A673 (cell line): ENCODE results near the gene MICU1. TPM values are rescaled to one million over a fixed set of nuclear protein-coding genes. Genes with fewer than 3 reads are reported as not detected.

Experiments used
- BruUV-seq: library from RNA; stranded (reverse); fragments of 400-500 nt; replicated peaks from 2 replicates; lab custom pipeline; 2021; lab: Mats Ljungman, UMichigan
- CTCF ChIA-PET: fragments of 300-600 bp; sonication (Branson Sonifier 250); formaldehyde crosslinking; loops from one replicate; lab custom pipeline; 2022; ENCODE audit warnings: antibody characterized with exemption; lab: Charles Lee
- POLR2A ChIA-PET: fragments of 300-600 bp; sonication (Branson Sonifier 250); formaldehyde crosslinking; loops from one replicate; lab custom pipeline; 2022; ENCODE audit warnings: antibody characterized with exemption; ENCODE audit not compliant: low non-redundant PET; lab: Charles Lee
- DNase-seq: peaks from one replicate; pipeline ENCODE4 v3.0.0-alpha.2; 2015; ENCODE audit warnings: low spot score
- H3K27ac ChIP-seq: fragments of 200-600 bp; sonication (generic); 2 replicates; pipeline ENCODE4 v1.5.1; 2016; ENCODE audit warnings: mixed run types, low read depth, mild to moderate bottlenecking, mixed read lengths, antibody characterized with exemption, low read length; ENCODE audit not compliant: poor library complexity, severe bottlenecking
- H3K27me3 ChIP-seq: fragments of 200-600 bp; sonication (generic); replicated peaks from 2 replicates; pipeline ENCODE4 v1.6.1; 2017; ENCODE audit warnings: mixed run types, low read depth, mild to moderate bottlenecking, mixed read lengths, antibody characterized with exemption, low read length; ENCODE audit not compliant: insufficient read depth, poor library complexity
- H3K36me3 ChIP-seq: fragments of 200-600 bp; sonication (generic); 2 replicates; pipeline ENCODE4 v1.6.1; 2016; ENCODE audit warnings: mixed run types, mild to moderate bottlenecking, mixed read lengths, antibody characterized with exemption, low read length; ENCODE audit not compliant: insufficient read depth, poor library complexity, severe bottlenecking
- H3K4me1 ChIP-seq: fragments of 200-600 bp; sonication (generic); 2 replicates; pipeline ENCODE4 v1.6.1; 2017; ENCODE audit warnings: mixed run types, mild to moderate bottlenecking, mixed read lengths, antibody characterized with exemption, low read length; ENCODE audit not compliant: insufficient read depth, poor library complexity, severe bottlenecking
- H3K4me3 ChIP-seq: fragments of 200-600 bp; sonication (generic); 2 replicates; pipeline ENCODE4 v1.5.1; 2016; ENCODE audit warnings: low read depth, mixed run types, mild to moderate bottlenecking, mixed read lengths, low read length; ENCODE audit not compliant: poor library complexity, severe bottlenecking
- H3K9me3 ChIP-seq: fragments of 200-600 bp; sonication (generic); 2 replicates; pipeline ENCODE4 v1.6.1; 2016; ENCODE audit warnings: mixed run types, low read depth, mild to moderate bottlenecking, mixed read lengths, antibody characterized with exemption, low read length; ENCODE audit not compliant: poor library complexity, severe bottlenecking
- EZH2 ChIP-seq: fragments of 200-600 bp; sonication (generic); IDR thresholded peaks from 2 replicates; pipeline ENCODE4 v1.6.1; 2017; ENCODE audit warnings: borderline replicate concordance, low read depth, mild to moderate bottlenecking, mixed read lengths, antibody characterized with exemption, low read length; ENCODE audit not compliant: poor library complexity, severe bottlenecking
- intact Hi-C: fragments of 100-400 bp; cut with micrococcal nuclease; formaldehyde crosslinking; loops from one replicate; pipeline ENCODE4 v1.10.0; 2022; ENCODE audit not compliant: unreplicated experiment
- total RNA-seq: library from RNA; stranded (reverse); gene quantifications from 2 replicates; pipeline ENCODE4 v1.2.3, GENCODE V29; 2021
- TF ChIP-seq, protein P1 (sequence below): fragments of 300-800, 200-600 bp; sonication (generic); conservative IDR thresholded peaks from 2 replicates; pipeline ENCODE4 v1.5.1; 2017; ENCODE audit warnings: low read depth, mild to moderate bottlenecking, antibody characterized with exemption, low read length, moderate library complexity, mixed read lengths

Gene MICU1
- total RNA-seq, 1 experiment from 2014 or later = 37.7 TPM

DNA sequence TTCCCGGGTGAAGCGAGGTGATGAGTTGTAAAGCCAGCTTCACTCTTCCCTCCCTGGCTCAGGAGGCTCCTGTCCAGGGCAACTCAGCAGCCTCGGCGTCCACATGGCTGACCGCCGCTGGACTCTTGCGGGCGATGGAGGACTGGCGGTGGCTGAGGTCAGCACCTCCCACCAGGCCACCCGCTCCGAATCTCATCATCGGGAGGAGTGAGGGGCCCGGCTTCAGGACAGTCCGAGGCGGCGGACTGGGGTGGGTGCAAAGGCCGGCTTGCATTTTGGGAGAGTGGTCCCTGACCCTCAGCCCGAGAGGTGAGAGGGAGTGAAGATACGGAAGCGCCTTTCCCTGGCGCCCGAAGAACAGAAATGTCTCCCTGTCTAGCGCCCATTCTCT, 271.9 kb downstream of the MICU1 start:
- H3K4me1 ChIP-seq = peaks cover 8% of the 10 kb centered on the region
- H3K4me3 ChIP-seq = peak overlapping the region; percentile 72
- no peak for TF ChIP-seq EZH2
- TF ChIP-seq, protein P1, sequence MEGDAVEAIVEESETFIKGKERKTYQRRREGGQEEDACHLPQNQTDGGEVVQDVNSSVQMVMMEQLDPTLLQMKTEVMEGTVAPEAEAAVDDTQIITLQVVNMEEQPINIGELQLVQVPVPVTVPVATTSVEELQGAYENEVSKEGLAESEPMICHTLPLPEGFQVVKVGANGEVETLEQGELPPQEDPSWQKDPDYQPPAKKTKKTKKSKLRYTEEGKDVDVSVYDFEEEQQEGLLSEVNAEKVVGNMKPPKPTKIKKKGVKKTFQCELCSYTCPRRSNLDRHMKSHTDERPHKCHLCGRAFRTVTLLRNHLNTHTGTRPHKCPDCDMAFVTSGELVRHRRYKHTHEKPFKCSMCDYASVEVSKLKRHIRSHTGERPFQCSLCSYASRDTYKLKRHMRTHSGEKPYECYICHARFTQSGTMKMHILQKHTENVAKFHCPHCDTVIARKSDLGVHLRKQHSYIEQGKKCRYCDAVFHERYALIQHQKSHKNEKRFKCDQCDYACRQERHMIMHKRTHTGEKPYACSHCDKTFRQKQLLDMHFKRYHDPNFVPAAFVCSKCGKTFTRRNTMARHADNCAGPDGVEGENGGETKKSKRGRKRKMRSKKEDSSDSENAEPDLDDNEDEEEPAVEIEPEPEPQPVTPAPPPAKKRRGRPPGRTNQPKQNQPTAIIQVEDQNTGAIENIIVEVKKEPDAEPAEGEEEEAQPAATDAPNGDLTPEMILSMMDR = no peak
- no peaks in the 10 kb centered on the region for H3K36me3 ChIP-seq
- no peak for DNase-seq
- peak overlapping the region; percentile 97 for H3K27ac ChIP-seq
- intact Hi-C loops = no loop called here
- TSS peak; percentile 54 for BruUV-seq
- ChIA-PET CTCF (no interaction called here), POLR2A (interaction anchor here (0.6 kb wide), 1 partner anchor 1094 kb away, joined by 4 read pairs; no protein-coding TSS in a partner anchor)
- no peaks in the 10 kb centered on the region for H3K9me3 ChIP-seq
- no peaks in the 10 kb centered on the region for H3K27me3 ChIP-seq

DNA sequence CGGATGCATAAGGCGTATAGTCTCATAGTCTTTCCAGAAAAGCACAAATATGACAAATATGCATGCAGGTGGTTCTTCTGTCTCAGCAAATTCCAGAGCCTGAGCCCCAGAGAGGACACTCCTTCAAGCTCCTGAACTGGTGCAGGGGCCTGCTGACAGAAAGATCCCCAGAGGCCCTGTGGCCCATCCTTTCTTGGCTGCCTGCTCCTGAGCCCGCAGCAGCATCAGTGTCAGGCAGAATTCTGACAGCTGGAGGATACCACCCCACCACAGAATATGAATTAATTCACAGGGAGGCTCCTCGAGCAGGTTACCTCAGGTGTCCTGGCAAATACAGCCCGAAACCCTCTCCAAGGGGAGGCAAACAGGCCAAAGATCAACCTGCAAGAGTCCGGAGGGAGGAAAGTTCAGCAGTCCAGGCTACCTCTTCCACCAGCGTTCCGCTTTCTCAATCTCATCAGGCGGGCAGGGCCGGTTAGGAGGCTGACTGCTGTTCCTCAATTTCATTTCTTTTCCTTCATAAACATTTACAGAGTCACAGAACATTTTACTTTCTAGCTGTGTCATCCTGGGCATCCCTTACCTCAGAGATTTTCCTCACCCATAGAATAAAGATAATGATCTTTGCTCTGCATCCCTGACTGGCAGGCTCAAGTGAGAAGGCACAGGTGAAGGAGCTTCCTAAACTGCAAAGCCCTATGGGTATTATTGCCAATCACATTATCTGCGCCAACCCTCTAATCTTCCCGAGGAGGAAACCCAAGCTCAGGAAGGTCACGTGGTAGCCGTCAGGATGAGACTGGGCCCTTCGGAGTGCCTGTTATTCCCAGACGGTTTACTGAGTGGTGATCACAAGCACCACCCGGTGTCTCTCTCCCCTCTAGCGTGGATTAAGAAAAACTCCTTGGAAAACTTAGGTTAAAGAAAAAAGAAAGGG, 272.6 kb downstream of the MICU1 start:
- H3K27ac ChIP-seq = peak overlapping the region; percentile 97

DNA sequence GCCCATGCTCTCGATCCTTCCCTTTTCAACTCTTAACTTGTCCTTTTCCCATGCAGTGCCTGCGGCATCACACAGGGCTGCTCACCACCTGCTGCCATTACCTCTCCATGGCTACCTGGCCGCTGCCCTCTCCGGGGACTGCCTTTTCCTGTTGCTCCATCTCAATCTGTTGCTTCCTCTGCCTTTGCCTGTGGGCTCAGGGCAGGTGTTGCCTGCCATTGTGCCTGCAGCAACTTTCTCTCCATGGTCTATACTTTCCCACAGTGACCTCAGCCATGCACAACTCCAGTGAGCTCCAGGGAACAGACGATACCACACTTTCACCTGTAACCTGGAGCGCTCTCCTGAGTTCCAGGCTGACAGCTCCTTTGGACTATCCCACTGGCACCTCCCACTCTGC, 274.4 kb downstream of the MICU1 start:
- intact Hi-C loops = no loop called here
- no peaks in the 10 kb centered on the region for H3K9me3 ChIP-seq
- peaks cover 8% of the 10 kb centered on the region for H3K4me1 ChIP-seq
- ChIA-PET POLR2A (no interaction called here), CTCF (no interaction called here)
- H3K27ac ChIP-seq = no peak overlapping the region
- no peak overlapping the region for H3K4me3 ChIP-seq
- TF ChIP-seq EZH2 = no peak
- TF ChIP-seq, protein P1 = no peak
- no peaks in the 10 kb centered on the region for H3K27me3 ChIP-seq
- H3K36me3 ChIP-seq = no peaks in the 10 kb centered on the region
- DNase-seq = no peak
- BruUV-seq = no TSS peak

More for the DNA sequence above, 272.6 kb downstream of the MICU1 start:
- TF ChIP-seq EZH2 = no peak
- TF ChIP-seq, protein P1 = no peak
- Histone ChIP-seq H3K27me3 (no peaks in the 10 kb centered on the region), H3K4me3 (peak overlapping the region; percentile 72), H3K9me3 (no peaks in the 10 kb centered on the region), H3K4me1 (peaks cover 8% of the 10 kb centered on the region), H3K36me3 (no peaks in the 10 kb centered on the region)
- BruUV-seq = no TSS peak
- intact Hi-C loops = no loop called here
- peak; percentile 52 for DNase-seq
- ChIA-PET POLR2A (interaction anchor here (0.6 kb wide), 2 partner anchors 20 to 1095 kb away, joined by 4 to 5 read pairs; no protein-coding TSS in a partner anchor), CTCF (no interaction called here)
